ENCODE results near the gene PPP2R3B.

The PPP2R3B gene

GRCh38 chrX:334971-335757 is 51.5 kb downstream of the PPP2R3B start:
- TF ChIP-seq CTCF (IDR thresholded peaks at IDR 0.05; ENCODE audit: unreplicated experiment in 3 of 3), result no peak
- H3K27me3 Mint-ChIP-seq (ENCODE audit: low read depth), result peaks cover 11% of the 10 kb centered on the region
- H3K36me3 Mint-ChIP-seq (ENCODE audit: low read depth), result peaks cover 42% of the 10 kb centered on the region
- no peaks in the 10 kb centered on the region for H3K4me1 Mint-ChIP-seq
- no peak overlapping the region for H3K27ac Mint-ChIP-seq
- H3K9me3 Mint-ChIP-seq, result peaks cover 17% of the 10 kb centered on the region
- no peak overlapping the region for H3K4me3 Mint-ChIP-seq

DNA sequence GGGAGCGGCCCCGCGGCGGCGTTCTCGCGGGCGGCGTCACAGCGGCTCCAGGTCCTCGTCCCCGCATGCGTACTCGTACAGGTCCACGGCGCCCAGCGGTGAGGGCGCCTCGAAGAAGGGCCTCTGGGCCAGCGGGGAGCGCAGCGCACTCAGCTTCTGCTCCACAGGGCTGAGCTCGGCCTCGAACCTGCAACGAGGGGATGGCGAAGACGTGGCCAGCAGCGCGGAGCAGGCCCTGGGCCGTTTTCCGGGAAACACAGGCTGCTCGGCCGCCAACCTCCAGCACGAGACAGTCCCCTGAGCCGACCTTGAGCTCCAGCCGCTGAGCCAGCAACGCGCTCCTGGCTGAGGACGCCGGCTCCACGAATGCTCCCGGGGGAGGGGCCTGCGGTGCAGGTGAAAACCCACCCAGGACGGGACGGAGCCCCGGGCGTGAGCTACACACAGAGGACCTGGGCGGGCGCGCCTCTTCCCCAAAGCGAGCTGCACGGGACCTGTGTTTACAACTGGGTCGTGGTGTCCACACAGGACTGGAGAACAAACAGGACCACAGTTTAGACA is 52.3 kb downstream of the PPP2R3B start:
- H3K27me3 Mint-ChIP-seq (ENCODE audit: low read depth), result peaks cover 11% of the 10 kb centered on the region
- H3K4me1 Mint-ChIP-seq, result no peaks in the 10 kb centered on the region
- peaks cover 42% of the 10 kb centered on the region for H3K36me3 Mint-ChIP-seq (ENCODE audit: low read depth)
- no peak overlapping the region for H3K4me3 Mint-ChIP-seq
- no peak overlapping the region for H3K27ac Mint-ChIP-seq
- no peak for TF ChIP-seq CTCF (IDR thresholded peaks at IDR 0.05; ENCODE audit: unreplicated experiment in 3 of 3)
- H3K9me3 Mint-ChIP-seq, result peaks cover 17% of the 10 kb centered on the region

DNA sequence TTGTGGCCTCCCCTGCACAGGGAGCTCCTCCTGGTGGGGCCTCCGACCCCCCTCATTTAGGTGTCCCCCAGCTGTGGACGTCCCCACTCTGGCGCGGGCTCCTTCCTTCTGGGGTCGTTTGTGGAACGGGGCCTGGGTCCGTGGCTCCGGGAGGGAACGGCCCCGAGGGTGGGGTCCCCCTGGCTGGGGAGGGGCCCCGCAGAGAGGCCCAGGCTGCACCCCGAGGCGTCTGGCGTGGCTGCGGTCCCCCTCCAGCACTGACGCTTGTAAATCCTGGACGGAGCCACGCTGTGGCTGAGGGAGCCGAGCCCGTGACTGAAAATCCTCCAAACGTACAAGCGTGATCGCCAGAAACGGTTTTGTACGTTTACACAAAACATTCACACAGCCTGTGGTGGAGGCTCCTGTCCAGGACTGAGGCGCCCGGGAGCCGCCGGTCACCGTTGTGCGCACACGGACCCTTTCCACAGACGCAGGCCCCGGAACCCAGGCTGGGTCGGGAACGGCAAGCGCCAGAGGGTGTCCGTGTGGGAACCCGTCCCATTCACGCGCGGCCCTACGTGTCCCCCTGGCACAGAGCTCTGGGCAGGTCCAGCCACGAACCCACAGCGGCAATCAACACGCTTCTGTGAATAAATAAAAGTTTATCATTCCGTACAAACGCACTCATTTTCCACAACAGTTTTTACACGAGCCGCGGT is 52.9 kb downstream of the PPP2R3B start:
- Mint-ChIP-seq H3K4me3 (no peak overlapping the region), H3K27me3 (ENCODE audit: low read depth) (peaks cover 11% of the 10 kb centered on the region), H3K27ac (no peak overlapping the region), H3K9me3 (peaks cover 17% of the 10 kb centered on the region), H3K4me1 (no peaks in the 10 kb centered on the region), H3K36me3 (ENCODE audit: low read depth) (peaks cover 40% of the 10 kb centered on the region)
- no peak for TF ChIP-seq CTCF (IDR thresholded peaks at IDR 0.05; ENCODE audit: unreplicated experiment in 3 of 3)

DNA sequence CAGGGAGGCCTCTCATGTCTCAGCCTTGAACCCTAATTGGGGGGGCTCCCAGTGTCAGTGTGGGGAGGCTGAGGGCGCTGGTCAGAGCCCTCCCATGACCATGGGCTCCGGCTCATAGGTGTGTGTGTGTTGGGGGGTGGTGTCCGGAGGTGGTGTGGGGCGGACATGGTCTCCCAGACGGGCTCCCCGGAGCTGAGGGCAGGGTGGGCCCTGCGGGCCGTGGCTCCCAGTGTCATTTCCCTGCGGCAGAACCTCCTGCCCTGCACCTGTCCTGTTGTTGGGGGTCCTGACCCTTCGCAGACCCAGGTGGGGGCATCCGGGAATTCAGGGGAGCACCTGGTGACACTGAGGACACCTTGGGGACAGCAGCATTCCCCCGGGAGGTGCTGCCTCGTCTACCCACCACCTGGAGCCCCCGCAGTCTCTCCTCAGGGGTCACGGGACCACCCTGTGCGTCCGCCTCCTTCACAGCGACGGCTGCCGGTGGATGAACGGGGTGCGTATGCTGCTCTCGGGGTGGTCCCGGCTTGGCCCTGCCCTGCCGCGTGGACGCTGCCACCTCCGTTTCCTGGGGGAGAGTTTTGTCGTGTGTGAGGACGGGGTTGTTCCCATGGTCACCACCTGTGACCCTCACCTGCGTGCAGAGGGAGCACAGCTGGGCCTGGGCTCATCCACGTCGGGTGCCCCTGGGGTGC is 53.6 kb downstream of the PPP2R3B start:
- Mint-ChIP-seq H3K9me3 (peaks cover 17% of the 10 kb centered on the region), H3K27me3 (ENCODE audit: low read depth) (peaks cover 11% of the 10 kb centered on the region), H3K27ac (no peak overlapping the region), H3K4me3 (no peak overlapping the region), H3K4me1 (no peaks in the 10 kb centered on the region), H3K36me3 (ENCODE audit: low read depth) (peaks cover 33% of the 10 kb centered on the region)
- TF ChIP-seq CTCF (IDR thresholded peaks at IDR 0.05; ENCODE audit: unreplicated experiment in 3 of 3), result no peak

DNA sequence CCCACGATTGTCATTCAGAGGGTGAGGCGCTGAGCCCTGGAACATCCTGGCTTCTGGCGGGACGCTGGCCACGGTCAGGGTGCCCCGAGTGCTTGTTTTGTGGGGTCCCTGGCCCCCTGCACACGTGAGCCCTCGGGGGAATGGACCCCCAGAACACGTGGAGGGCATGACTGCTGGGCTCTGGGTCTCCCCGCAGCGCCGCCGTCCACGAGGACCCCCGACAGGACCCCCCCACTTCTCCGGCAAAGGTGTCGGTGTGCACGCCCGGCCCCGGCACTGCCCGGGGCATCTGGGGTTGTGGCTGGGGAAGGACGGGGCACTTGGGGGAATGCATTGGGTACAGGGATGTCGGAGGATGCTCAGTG is 54.2 kb downstream of the PPP2R3B start:
- H3K4me1 Mint-ChIP-seq, result no peaks in the 10 kb centered on the region
- no peak for TF ChIP-seq CTCF (IDR thresholded peaks at IDR 0.05; ENCODE audit: unreplicated experiment in 3 of 3)
- H3K9me3 Mint-ChIP-seq, result peaks cover 11% of the 10 kb centered on the region
- H3K36me3 Mint-ChIP-seq (ENCODE audit: low read depth), result peaks cover 27% of the 10 kb centered on the region
- H3K27ac Mint-ChIP-seq, result no peak overlapping the region
- H3K4me3 Mint-ChIP-seq, result no peak overlapping the region
- peaks cover 11% of the 10 kb centered on the region for H3K27me3 Mint-ChIP-seq (ENCODE audit: low read depth)

Data from nephron (organoid).